B cell (primary cell): ENCODE results near the gene TMF1. TPM values are rescaled to one million over a fixed set of nuclear protein-coding genes. Genes with fewer than 3 reads are reported as not detected.

Experiments
- ATAC-seq: fragments of 200-7000 bp; cut with Tn5 transposase; one replicate; pipeline ENCODE4 v1.10.0; 2021; ENCODE audit warnings: low read depth, mild to moderate bottlenecking, moderate number of reproducible peaks, moderate library complexity
- CTCF ChIA-PET: fragments of 350-600 bp; sonication (Branson Sonifier 250); formaldehyde crosslinking; loops from one replicate; lab custom pipeline; 2021; ENCODE audit warnings: antibody characterized with exemption, inconsistent platforms; lab: Charles Lee
- POLR2A ChIA-PET: fragments of 350-600 bp; sonication (Branson Sonifier 250); formaldehyde crosslinking; loops from one replicate; lab custom pipeline; 2021; ENCODE audit warnings: antibody characterized with exemption; lab: Charles Lee
- DNase-seq: peaks from one replicate; pipeline ENCODE4 v3.0.0; 2013
- H2AFZ ChIP-seq: 2 replicates; pipeline ENCODE4 v1.6.1; 2012; ENCODE audit warnings: mild to moderate bottlenecking, low read depth, low read length; ENCODE audit not compliant: insufficient read depth, poor library complexity, severe bottlenecking
- H3K27ac ChIP-seq, 2 donors: 1 replicate in 1 of 2; 2 replicates in 1 of 2; pipeline ENCODE4 v1.5.1; 2012 to 2013; ENCODE audit warnings: low read length in 2 of 2, mild to moderate bottlenecking in 2 of 2, moderate library complexity in 1 of 2
- H3K27me3 ChIP-seq, 4 experiments: fragments of 200-600 bp in 1 of 4; sonication (generic) in 1 of 4; replicated peaks in 1 of 4; 1 replicate in 2 of 4; 2 replicates in 2 of 4; pipeline versions ENCODE4 v1.6.1 to v1.7.0; 2013 to 2016; ENCODE audit warnings: low read length in 3 of 4, mild to moderate bottlenecking in 2 of 4, mixed read lengths in 1 of 4, moderate library complexity in 1 of 4; ENCODE audit not compliant: insufficient read depth in 4 of 4, control insufficient read depth in 3 of 4; ENCODE audit errors: control extremely low read depth in 1 of 4
- H3K36me3 ChIP-seq, 2 experiments: replicated peaks in 1 of 2; 1 replicate in 1 of 2; 2 replicates in 1 of 2; pipeline versions ENCODE4 v1.6.1 to v1.7.1; 2013; ENCODE audit warnings: low read length in 1 of 2; ENCODE audit not compliant: insufficient read depth in 2 of 2, control insufficient read depth in 1 of 2; ENCODE audit errors: control extremely low read depth in 1 of 2, extremely low read depth in 1 of 2
- H3K4me1 ChIP-seq, 2 donors: fragments of 200-600 bp in 1 of 2; sonication (generic) in 1 of 2; 1 replicate in 1 of 2; 2 replicates in 1 of 2; pipeline versions ENCODE4 v1.5.1 to v1.6.1; 2013 to 2017; ENCODE audit warnings: low read length in 2 of 2; ENCODE audit not compliant: control insufficient read depth in 2 of 2, insufficient read depth in 2 of 2
- H3K4me2 ChIP-seq: replicated peaks from 2 replicates; pipeline ENCODE3; 2012; ENCODE audit warnings: mild to moderate bottlenecking, low read depth, low read length; ENCODE audit not compliant: poor library complexity, severe bottlenecking
- H3K4me3 ChIP-seq, 5 experiments: fragments of 200-600 bp in 1 of 5; sonication (generic) in 1 of 5; 1 replicate in 3 of 5; 2 replicates in 2 of 5; pipeline versions ENCODE4 v1.5.1 to v1.7.0; 2011 to 2016; ENCODE audit warnings: low read length in 4 of 5, mild to moderate bottlenecking in 4 of 5, low read depth in 2 of 5, control low read depth in 1 of 5, moderate library complexity in 1 of 5; ENCODE audit not compliant: insufficient read depth in 1 of 5; ENCODE audit errors: control extremely low read depth in 1 of 5, extremely low read depth in 1 of 5
- H3K79me2 ChIP-seq: fragments of 200-600 bp; sonication (generic); one replicate; pipeline ENCODE4 v1.6.0; 2016; ENCODE audit warnings: low read length; ENCODE audit not compliant: control insufficient read depth, insufficient read depth
- H3K9ac ChIP-seq: fragments of 200-600 bp; sonication (generic); 2 replicates; pipeline ENCODE4 v1.6.1; 2017; ENCODE audit warnings: mild to moderate bottlenecking, low read length, moderate library complexity
- H3K9me3 ChIP-seq, 3 donors: one replicate each; pipeline versions ENCODE4 v1.6.1 to v1.7.1; 2013; ENCODE audit warnings: low read length in 2 of 3; ENCODE audit not compliant: control insufficient read depth in 2 of 3, insufficient read depth in 1 of 3; ENCODE audit errors: control extremely low read depth in 1 of 3
- H4K20me1 ChIP-seq: 2 replicates; pipeline ENCODE4 v1.6.0; 2012; ENCODE audit warnings: mild to moderate bottlenecking, low read length; ENCODE audit not compliant: insufficient read depth, control insufficient read depth, poor library complexity, severe bottlenecking
- H3K27ac Mint-ChIP-seq: one replicate; pipeline ENCODE4 v1.8.0; 2021; ENCODE audit warnings: mixed read lengths
- H3K27me3 Mint-ChIP-seq: one replicate; pipeline ENCODE4 v1.8.0; 2021; ENCODE audit warnings: mixed read lengths
- H3K4me1 Mint-ChIP-seq: one replicate; pipeline ENCODE4 v1.8.0; 2021; ENCODE audit warnings: mixed read lengths
- H3K4me3 Mint-ChIP-seq: one replicate; pipeline ENCODE4 v1.8.0; 2021; ENCODE audit warnings: mixed read lengths
- H3K9me3 Mint-ChIP-seq: one replicate; pipeline ENCODE4 v1.8.0; 2022; ENCODE audit warnings: mixed read lengths; ENCODE audit not compliant: insufficient read depth
- CTCF ChIP-seq: fragments of 200-600 bp; IDR thresholded peaks from one replicate; pipeline ENCODE4 v1.8.0; 2022; ENCODE audit warnings: antibody characterized with exemption, mild to moderate bottlenecking
- EZH2 ChIP-seq: IDR thresholded peaks from 2 replicates; pipeline ENCODE4 v1.6.1; 2012; ENCODE audit warnings: borderline replicate concordance, low read depth, mild to moderate bottlenecking, moderate library complexity, low read length; ENCODE audit not compliant: insufficient read depth, poor library complexity, severe bottlenecking
- WGBS: methylation state at CpG from one replicate; pipeline ENCODE4 v1.1.5; 2013; ENCODE audit warnings: missing lambda C conversion rate; ENCODE audit not compliant: insufficient coverage; 5-methylcytosine and 5-hydroxymethylcytosine counted together
- intact Hi-C: fragments of 100-400 bp; cut with micrococcal nuclease; formaldehyde crosslinking; loops from one replicate; pipeline ENCODE4 v1.10.0; 2022
- polyA plus RNA-seq: library from polyadenylated mRNA; depleted of rRNA; stranded (reverse); fragments of >200 nt; gene quantifications from 2 replicates; pipeline ENCODE4 v1.2.3, GENCODE V29; 2012
- total RNA-seq, 2 donors: library from RNA; stranded (reverse); fragments of 120-200 nt in 1 of 2; gene quantifications; 1 replicate in 1 of 2; 2 replicates in 1 of 2; pipeline versions ENCODE4 v1.2.3 to v1.2.4, GENCODE V29; 2013 to 2022

The TMF1 gene
- total and polyA plus RNA-seq, 2 donors (not counting 1 experiment from before 2014, with no cell fraction given) = 6.8 to 65.1 TPM

GRCh38 chr3:69044608-69045007, 7.5 kb downstream of the TMF1 start:
- DNase-seq (no peak), ATAC-seq (no peak)
- Histone ChIP-seq H3K9me3 (no peaks in the 10 kb centered on the region), H2AFZ (no peak overlapping the region), H3K79me2 (peaks cover 47% of the 10 kb centered on the region), H3K4me3 (no peak overlapping the region), H3K27ac (no peak overlapping the region), H3K9ac (no peak overlapping the region), H4K20me1 (peaks cover 15% of the 10 kb centered on the region), H3K36me3 (peaks cover 17 to 74% of the 10 kb centered on the region in 2 experiments), H3K4me2 (no peak overlapping the region), H3K27me3 (no peaks in the 10 kb centered on the region), H3K4me1 (peaks cover 0 to 14% of the 10 kb centered on the region in 2 donors)
- CTCF ChIA-PET = interaction anchor here (0.6 to 1.2 kb wide), 2 partner anchors 32 to 56 kb away, joined by 3 read pairs; partner anchors contain the start of gene EOGT
- peaks cover 22% of the 10 kb centered on the region for H3K4me1 Mint-ChIP-seq
- WGBS = no CpG with 5 or more reads among the region's 2 CpGs
- no peaks in the 10 kb centered on the region for H3K9me3 Mint-ChIP-seq
- H3K27ac Mint-ChIP-seq = no peak overlapping the region
- POLR2A ChIA-PET = interaction anchor here (0.6 kb wide), 1 partner anchor 49 kb away, joined by 3 read pairs; no protein-coding TSS in a partner anchor
- intact Hi-C loops = no loop called here
- no peak overlapping the region for H3K4me3 Mint-ChIP-seq
- no peak for TF ChIP-seq CTCF
- TF ChIP-seq EZH2 = no peak
- H3K27me3 Mint-ChIP-seq = no peaks in the 10 kb centered on the region

GRCh38 chr3:69033470-69033869, 18.7 kb downstream of the TMF1 start:
- Histone ChIP-seq H3K9ac (no peak overlapping the region), H3K27me3 (no peaks in the 10 kb centered on the region), H3K27ac (no peak overlapping the region), H4K20me1 (peaks cover 6% of the 10 kb centered on the region), H3K4me3 (no peak overlapping the region), H2AFZ (no peak overlapping the region), H3K79me2 (peaks cover 4% of the 10 kb centered on the region), H3K4me2 (no peak overlapping the region), H3K9me3 (no peaks in the 10 kb centered on the region), H3K36me3 (peaks cover 10 to 77% of the 10 kb centered on the region in 2 experiments), H3K4me1 (no peaks in the 10 kb centered on the region)
- H3K4me3 Mint-ChIP-seq = no peak overlapping the region
- intact Hi-C loops = no loop called here
- ChIA-PET CTCF (no interaction called here), POLR2A (no interaction called here)
- WGBS = 93% methylated on average over 3 of the region's 7 CpGs
- TF ChIP-seq CTCF = no peak
- no peak for TF ChIP-seq EZH2
- no peaks in the 10 kb centered on the region for H3K9me3 Mint-ChIP-seq
- no peaks in the 10 kb centered on the region for H3K4me1 Mint-ChIP-seq
- DNase-seq (no peak), ATAC-seq (no peak)
- H3K27ac Mint-ChIP-seq = no peak overlapping the region
- H3K27me3 Mint-ChIP-seq = no peaks in the 10 kb centered on the region
